NCI-H146 treated with DMSO at 0.1 percent for 48 hours (cell line): ENCODE data around the gene FAM124A.

ENCODE experiments used
- DNase-seq: peaks from one replicate; lab custom pipeline; 2025; ENCODE audit not compliant: unreplicated experiment; lab: John Stamatoyannopoulos, UW

Gene FAM124A

GRCh38 chr13:51332566-51333361 is 110.6 kb downstream of the FAM124A start:
- no peak for DNase-seq

DNA sequence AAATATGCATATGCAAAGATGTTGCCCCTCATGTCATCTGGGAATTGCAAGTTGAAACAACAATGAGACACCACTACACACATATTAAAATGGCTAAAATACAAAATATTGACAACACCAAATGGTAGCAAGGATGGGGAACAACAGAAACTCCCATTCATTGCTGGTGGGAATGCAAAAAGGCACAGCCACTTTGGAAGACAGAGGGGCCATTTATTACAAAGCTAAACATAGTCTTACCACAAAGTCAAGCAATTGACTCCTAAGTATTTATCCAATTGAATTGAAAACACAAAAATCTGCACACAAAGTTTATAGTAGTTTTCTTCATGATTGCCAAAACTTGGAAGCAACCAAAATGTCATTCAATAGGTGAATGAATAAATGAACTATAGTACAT is 111.2 kb downstream of the FAM124A start:
- DNase-seq: no peak

DNA sequence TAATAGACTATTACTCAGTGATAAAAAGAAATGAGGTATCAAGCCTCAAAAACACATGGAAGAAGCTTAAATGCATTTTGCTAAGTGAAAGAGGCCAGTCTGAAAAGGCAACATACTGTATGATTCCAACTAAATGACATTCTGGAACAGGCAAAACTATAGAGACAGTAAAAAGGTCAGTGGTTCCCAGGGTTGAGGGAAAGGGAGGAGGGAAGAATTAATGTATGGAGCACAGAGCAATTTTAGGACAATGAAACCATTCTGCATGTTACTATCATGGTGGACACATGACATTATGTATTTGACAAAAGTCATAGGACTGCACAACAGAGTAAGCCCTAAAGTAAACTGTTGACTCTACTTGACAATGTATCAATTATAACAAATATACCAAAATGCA is 111.6 kb downstream of the FAM124A start:
- DNase-seq: no peak
